Mucosa of stomach (tissue), 1 donor: ENCODE measurements around the gene WDFY4.

Source experiments
- H3K27me3 ChIP-seq: one replicate; pipeline ENCODE4 v1.7.0; 2013; ENCODE audit warnings: mild to moderate bottlenecking, low read length; ENCODE audit not compliant: control insufficient read depth, insufficient read depth
- H3K36me3 ChIP-seq: one replicate; pipeline ENCODE4 v1.7.0; 2013; ENCODE audit warnings: low read length; ENCODE audit not compliant: control insufficient read depth, insufficient read depth
- H3K4me1 ChIP-seq: one replicate; pipeline ENCODE4 v1.7.0; 2013; ENCODE audit warnings: mild to moderate bottlenecking, low read length; ENCODE audit not compliant: control insufficient read depth, insufficient read depth
- H3K4me3 ChIP-seq: one replicate; pipeline ENCODE4 v1.7.0; 2013; ENCODE audit warnings: low read length
- H3K9ac ChIP-seq: one replicate; pipeline ENCODE4 v1.7.0; 2013; ENCODE audit warnings: mild to moderate bottlenecking, low read length, moderate library complexity
- H3K9me3 ChIP-seq: one replicate; pipeline ENCODE4 v1.7.0; 2013; ENCODE audit warnings: mild to moderate bottlenecking, low read length, moderate library complexity; ENCODE audit not compliant: control insufficient read depth
- donor health status: Pancreatic carcinoma.

The WDFY4 gene

DNA sequence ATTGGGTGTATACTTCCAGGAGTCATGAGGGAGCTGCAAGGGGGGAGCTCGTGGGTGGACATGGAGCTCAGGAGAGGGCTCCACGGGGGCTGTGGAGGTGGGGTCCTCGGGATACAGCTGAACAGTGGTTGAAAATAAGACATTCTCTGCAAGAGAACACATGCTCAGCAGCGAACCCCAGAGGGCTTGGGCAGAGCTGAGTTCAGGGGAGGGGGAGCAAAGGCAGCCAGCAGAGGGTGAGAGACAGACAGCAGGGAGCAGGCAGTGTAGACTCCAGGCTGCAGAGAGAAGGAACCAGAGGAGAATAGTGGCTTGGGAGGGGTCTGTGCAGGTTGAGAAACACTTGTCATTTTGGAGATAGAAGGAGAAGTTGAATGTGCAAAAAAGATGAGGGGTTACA is 327.9 kb downstream of the WDFY4 start:
- no peaks in the 10 kb centered on the region for H3K36me3 ChIP-seq
- H3K9me3 ChIP-seq: no peaks in the 10 kb centered on the region
- no peaks in the 10 kb centered on the region for H3K4me1 ChIP-seq
- H3K27me3 ChIP-seq: no peaks in the 10 kb centered on the region
- no peak overlapping the region for H3K9ac ChIP-seq
- H3K4me3 ChIP-seq: no peak overlapping the region

GRCh38 chr10:49015700-49016099 is 331.0 kb downstream of the WDFY4 start:
- H3K9me3 ChIP-seq: no peaks in the 10 kb centered on the region
- H3K4me1 ChIP-seq: no peaks in the 10 kb centered on the region
- H3K36me3 ChIP-seq: no peaks in the 10 kb centered on the region
- no peak overlapping the region for H3K9ac ChIP-seq
- no peak overlapping the region for H3K4me3 ChIP-seq
- no peaks in the 10 kb centered on the region for H3K27me3 ChIP-seq

GRCh38 chr10:49021685-49022084 is 337.0 kb downstream of the WDFY4 start:
- no peaks in the 10 kb centered on the region for H3K9me3 ChIP-seq

GRCh38 chr10:49023071-49023470 is 338.4 kb downstream of the WDFY4 start:
- no peaks in the 10 kb centered on the region for H3K9me3 ChIP-seq
- H3K27me3 ChIP-seq: no peaks in the 10 kb centered on the region
- no peaks in the 10 kb centered on the region for H3K4me1 ChIP-seq
- no peak overlapping the region for H3K4me3 ChIP-seq
- H3K36me3 ChIP-seq: no peaks in the 10 kb centered on the region
- no peak overlapping the region for H3K9ac ChIP-seq

More at GRCh38 chr10:49021685-49022084, 337.0 kb downstream of the WDFY4 start:
- Histone ChIP-seq H3K27me3 (no peaks in the 10 kb centered on the region), H3K36me3 (no peaks in the 10 kb centered on the region), H3K4me3 (no peak overlapping the region), H3K4me1 (no peaks in the 10 kb centered on the region), H3K9ac (no peak overlapping the region)

DNA sequence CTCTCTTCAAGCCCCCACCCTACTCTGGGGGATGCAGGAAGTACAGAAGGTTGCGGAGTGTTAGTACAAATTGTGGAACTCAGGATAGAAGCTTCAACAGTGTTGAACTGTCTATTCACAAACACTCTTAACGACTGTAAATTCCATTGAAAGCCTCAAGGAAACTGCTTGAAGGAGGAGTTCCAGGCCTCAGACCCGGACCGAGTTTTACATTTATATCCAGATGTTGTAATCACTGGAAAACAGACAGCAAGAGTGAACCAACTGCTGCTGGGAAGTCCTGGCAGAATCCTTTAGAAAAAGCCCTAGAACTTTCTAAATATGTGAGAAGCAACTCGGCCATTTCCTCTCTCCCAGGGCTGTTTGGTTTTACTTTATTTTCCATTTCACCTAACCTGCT is 339.1 kb downstream of the WDFY4 start:
- H3K36me3 ChIP-seq: no peaks in the 10 kb centered on the region
- no peaks in the 10 kb centered on the region for H3K4me1 ChIP-seq
- no peaks in the 10 kb centered on the region for H3K27me3 ChIP-seq
- H3K9me3 ChIP-seq: no peaks in the 10 kb centered on the region
- no peak overlapping the region for H3K4me3 ChIP-seq
- no peak overlapping the region for H3K9ac ChIP-seq

DNA sequence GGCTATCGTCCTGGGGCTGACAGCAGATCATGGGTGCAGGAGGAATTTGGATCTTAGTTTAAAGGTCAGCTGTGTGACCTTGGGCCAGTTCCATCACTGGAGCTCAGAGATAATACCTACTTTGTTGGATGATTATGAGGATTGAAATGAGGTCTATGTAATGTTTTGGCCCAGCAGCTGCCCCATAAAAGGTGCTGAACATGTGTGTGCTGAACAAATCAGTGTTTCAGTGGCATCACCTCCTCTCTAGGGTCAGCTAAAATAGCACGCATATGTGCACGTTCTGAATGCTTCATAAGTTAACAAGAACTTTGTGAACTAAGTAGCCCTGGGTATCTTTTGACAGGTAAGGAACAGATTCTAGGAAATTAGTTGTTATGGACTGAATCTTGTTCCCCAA is 339.8 kb downstream of the WDFY4 start:
- no peaks in the 10 kb centered on the region for H3K36me3 ChIP-seq
- no peaks in the 10 kb centered on the region for H3K27me3 ChIP-seq
- H3K9ac ChIP-seq: no peak overlapping the region
- H3K4me3 ChIP-seq: no peak overlapping the region
- H3K4me1 ChIP-seq: no peaks in the 10 kb centered on the region
- no peaks in the 10 kb centered on the region for H3K9me3 ChIP-seq

- Histone ChIP-seq H3K9me3 (no peaks in the 10 kb centered on the region), H3K27me3 (no peaks in the 10 kb centered on the region), H3K4me1 (no peaks in the 10 kb centered on the region), H3K4me3 (no peak overlapping the region), H3K9ac (no peak overlapping the region), H3K36me3 (no peaks in the 10 kb centered on the region)
Measured at GRCh38 chr10:49025347-49025983, 340.8 kb downstream of the WDFY4 start.

DNA sequence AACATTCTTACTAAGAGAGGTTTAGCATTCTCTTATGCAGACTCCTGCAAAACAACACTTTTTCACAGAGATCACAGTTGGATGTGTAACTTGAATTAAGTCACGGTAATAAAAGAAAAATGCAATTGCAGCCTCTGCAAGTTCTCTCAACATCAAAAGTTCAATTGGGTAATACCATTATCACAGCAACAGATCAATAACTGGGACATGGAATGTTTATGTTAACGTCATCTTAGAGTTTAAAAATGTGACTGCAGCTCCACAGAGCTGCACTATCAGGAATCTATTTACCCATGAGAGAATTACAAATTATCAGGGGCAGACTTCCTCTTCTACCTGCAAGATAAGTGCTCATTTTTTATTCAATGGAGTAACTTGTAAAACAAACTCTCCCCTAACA is 344.0 kb downstream of the WDFY4 start:
- H3K4me1 ChIP-seq: no peaks in the 10 kb centered on the region
- no peaks in the 10 kb centered on the region for H3K9me3 ChIP-seq
- H3K9ac ChIP-seq: no peak overlapping the region
- no peaks in the 10 kb centered on the region for H3K27me3 ChIP-seq
- no peaks in the 10 kb centered on the region for H3K36me3 ChIP-seq
- H3K4me3 ChIP-seq: no peak overlapping the region

- no peak overlapping the region for H3K4me3 ChIP-seq
- H3K9me3 ChIP-seq: no peaks in the 10 kb centered on the region
- no peaks in the 10 kb centered on the region for H3K36me3 ChIP-seq
Measured at GRCh38 chr10:49029666-49030065, 345.0 kb downstream of the WDFY4 start.

More at GRCh38 chr10:49029666-49030065, 345.0 kb downstream of the WDFY4 start:
- H3K27me3 ChIP-seq: no peaks in the 10 kb centered on the region
- H3K9ac ChIP-seq: no peak overlapping the region
- H3K4me1 ChIP-seq: no peaks in the 10 kb centered on the region
